ENCODE data around the gene GTPBP6.
"Not testable (repeated sequence)": the region's sequence is repeated elsewhere in the genome, so short reads cannot be mapped to it uniquely, and the experiment has no call there.

GTPBP6 gene

GRCh38 chrX:356385-357034 is 37.9 kb upstream of the GTPBP6 start:
- in situ Hi-C loops (cut with HindIII; ENCODE audit: low sequenced_read_pairs), result no loop called here
- H3K4me3 ChIP-seq (ENCODE audit: low read depth, low read length), result no peak overlapping the region
- TF ChIP-seq CTCF (IDR thresholded peaks at IDR 0.05; ENCODE audit: low read depth, low read length, missing control alignments), result no peak
- DNase-seq (ENCODE audit: low read depth), result peak; percentile 23

- DNase-seq (ENCODE audit: low read depth), result no peak
- TF ChIP-seq CTCF (IDR thresholded peaks at IDR 0.05; ENCODE audit: low read depth, low read length, missing control alignments), result no peak
- in situ Hi-C loops (cut with HindIII; ENCODE audit: low sequenced_read_pairs), result no loop called here
- no peak overlapping the region for H3K4me3 ChIP-seq (ENCODE audit: low read depth, low read length)
These were observed 36.9 kb upstream of the GTPBP6 start for GRCh38 chrX:355329-356050.

- in situ Hi-C loops (cut with HindIII; ENCODE audit: low sequenced_read_pairs), result no loop called here
- no peak for TF ChIP-seq CTCF (IDR thresholded peaks at IDR 0.05; ENCODE audit: low read depth, low read length, missing control alignments)
- DNase-seq (ENCODE audit: low read depth), result no peak
- no peak overlapping the region for H3K4me3 ChIP-seq (ENCODE audit: low read depth, low read length)
These were observed 35.3 kb upstream of the GTPBP6 start for GRCh38 chrX:353566-354535.

GRCh38 chrX:352582-353314 is 34.2 kb upstream of the GTPBP6 start:
- H3K4me3 ChIP-seq (ENCODE audit: low read depth, low read length), result no peak overlapping the region
- in situ Hi-C loops (cut with HindIII; ENCODE audit: low sequenced_read_pairs), result no loop called here
- no peak for DNase-seq (ENCODE audit: low read depth)
- no peak for TF ChIP-seq CTCF (IDR thresholded peaks at IDR 0.05; ENCODE audit: low read depth, low read length, missing control alignments)

GRCh38 chrX:352181-352580 is 33.6 kb upstream of the GTPBP6 start:
- in situ Hi-C loops (cut with HindIII; ENCODE audit: low sequenced_read_pairs), result no loop called here
- TF ChIP-seq CTCF (IDR thresholded peaks at IDR 0.05; ENCODE audit: low read depth, low read length, missing control alignments), result no peak
- no peak overlapping the region for H3K4me3 ChIP-seq (ENCODE audit: low read depth, low read length)
- DNase-seq (ENCODE audit: low read depth), result no peak

GRCh38 chrX:351736-352135 is 33.1 kb upstream of the GTPBP6 start:
- TF ChIP-seq CTCF (IDR thresholded peaks at IDR 0.05; ENCODE audit: low read depth, low read length, missing control alignments), result no peak
- in situ Hi-C loops (cut with HindIII; ENCODE audit: low sequenced_read_pairs), result no loop called here
- DNase-seq (ENCODE audit: low read depth), result no peak
- no peak overlapping the region for H3K4me3 ChIP-seq (ENCODE audit: low read depth, low read length)

- in situ Hi-C loops (cut with HindIII; ENCODE audit: low sequenced_read_pairs); DNase-seq (ENCODE audit: low read depth); H3K4me3 ChIP-seq (ENCODE audit: low read depth, low read length): not testable (repeated sequence)
These were observed 32.7 kb upstream of the GTPBP6 start for GRCh38 chrX:351324-351641.
